Islet of Langerhans (tissue), 1 donor: ENCODE measurements around the gene ANKMY2.

Experiments used
- FAIRE-seq: peaks from one replicate; lab custom pipeline; 2011; peaks lifted over from hg19 to GRCh38; lab: Jason Lieb, UNC

ANKMY2 gene

GRCh38 chr7:16579216-16579615, 66.3 kb downstream of the ANKMY2 start:
- FAIRE-seq = no peak

GRCh38 chr7:16571941-16572340, 73.6 kb downstream of the ANKMY2 start:
- FAIRE-seq = no peak

- peak; percentile 68 for FAIRE-seq
Measured at GRCh38 chr7:16564909-16565426, 80.6 kb downstream of the ANKMY2 start.

- no peak for FAIRE-seq
Measured at GRCh38 chr7:16564023-16564380, 81.6 kb downstream of the ANKMY2 start.

- no peak for FAIRE-seq
Measured at GRCh38 chr7:16563281-16564022, 82.1 kb downstream of the ANKMY2 start.

- no peak for FAIRE-seq
Measured at GRCh38 chr7:16562456-16563220, 82.9 kb downstream of the ANKMY2 start.

GRCh38 chr7:16561943-16562342, 83.6 kb downstream of the ANKMY2 start:
- no peak for FAIRE-seq

- FAIRE-seq = peak; percentile 36
Measured at GRCh38 chr7:16559497-16560179, 85.9 kb downstream of the ANKMY2 start.

GRCh38 chr7:16558761-16559302, 86.7 kb downstream of the ANKMY2 start:
- FAIRE-seq = no peak

GRCh38 chr7:16556359-16556758, 89.2 kb downstream of the ANKMY2 start:
- no peak for FAIRE-seq

GRCh38 chr7:16554518-16555236, 90.9 kb downstream of the ANKMY2 start:
- FAIRE-seq = no peak

GRCh38 chr7:16550671-16551070, 94.9 kb downstream of the ANKMY2 start:
- FAIRE-seq = no peak
